NCI-H82 treated with DMSO at 0.1 percent for 48 hours (cell line): ENCODE data around the gene CDON.
A peak's percentile ranks its signal among the peaks of the same experiment; 100 is the strongest.
"Not testable (repeated sequence)": the region's sequence is repeated elsewhere in the genome, so short reads cannot be mapped to it uniquely, and the experiment has no call there.

ENCODE experiments used
- DNase-seq: peaks from one replicate; lab custom pipeline; 2025; ENCODE audit not compliant: unreplicated experiment; lab: John Stamatoyannopoulos, UW

Gene CDON

DNA sequence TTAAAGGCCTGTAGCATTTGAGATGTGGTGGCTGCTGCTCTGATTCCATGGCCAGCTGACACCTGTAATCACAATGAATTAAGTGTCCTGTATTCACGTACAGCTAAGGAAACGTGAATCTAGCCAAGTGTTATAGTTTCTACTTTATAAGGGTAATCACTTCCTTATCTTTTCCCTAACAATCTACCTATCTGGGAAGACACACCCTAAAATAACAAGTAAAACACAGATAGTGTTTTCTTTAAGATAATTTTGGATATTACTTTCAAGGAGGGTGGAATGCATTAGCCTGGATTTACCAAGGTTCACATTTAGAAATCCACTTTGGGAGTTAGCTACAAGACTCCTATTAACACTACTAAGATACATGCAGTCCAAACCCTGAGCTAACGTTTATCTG is 11.5 kb downstream of the CDON start:
- DNase-seq = no peak

- DNase-seq = no peak
These were observed 13.5 kb downstream of the CDON start for GRCh38 chr11:126049159-126049558.

DNA sequence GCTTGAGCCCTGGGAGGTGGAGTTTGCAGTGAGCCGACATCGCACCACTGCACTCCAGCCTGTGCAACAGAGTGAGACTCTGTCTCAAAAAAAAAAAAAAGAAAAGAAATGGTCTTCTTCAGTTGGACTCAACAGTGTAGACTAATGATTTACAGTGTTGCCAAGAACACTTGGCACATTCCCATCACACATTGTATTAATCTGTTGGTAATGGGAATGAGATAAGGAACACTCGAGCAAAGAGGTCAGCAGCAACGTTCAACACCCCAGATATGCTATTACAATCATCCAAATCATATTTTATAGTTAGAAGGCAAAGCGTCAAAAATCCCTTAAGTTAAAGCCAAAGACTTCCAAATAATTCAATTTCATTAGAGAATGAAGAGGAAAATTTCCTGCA is 14.5 kb downstream of the CDON start:
- no peak for DNase-seq

- DNase-seq = no peak
These were observed 16.0 kb downstream of the CDON start for GRCh38 chr11:126046570-126047195.

DNA sequence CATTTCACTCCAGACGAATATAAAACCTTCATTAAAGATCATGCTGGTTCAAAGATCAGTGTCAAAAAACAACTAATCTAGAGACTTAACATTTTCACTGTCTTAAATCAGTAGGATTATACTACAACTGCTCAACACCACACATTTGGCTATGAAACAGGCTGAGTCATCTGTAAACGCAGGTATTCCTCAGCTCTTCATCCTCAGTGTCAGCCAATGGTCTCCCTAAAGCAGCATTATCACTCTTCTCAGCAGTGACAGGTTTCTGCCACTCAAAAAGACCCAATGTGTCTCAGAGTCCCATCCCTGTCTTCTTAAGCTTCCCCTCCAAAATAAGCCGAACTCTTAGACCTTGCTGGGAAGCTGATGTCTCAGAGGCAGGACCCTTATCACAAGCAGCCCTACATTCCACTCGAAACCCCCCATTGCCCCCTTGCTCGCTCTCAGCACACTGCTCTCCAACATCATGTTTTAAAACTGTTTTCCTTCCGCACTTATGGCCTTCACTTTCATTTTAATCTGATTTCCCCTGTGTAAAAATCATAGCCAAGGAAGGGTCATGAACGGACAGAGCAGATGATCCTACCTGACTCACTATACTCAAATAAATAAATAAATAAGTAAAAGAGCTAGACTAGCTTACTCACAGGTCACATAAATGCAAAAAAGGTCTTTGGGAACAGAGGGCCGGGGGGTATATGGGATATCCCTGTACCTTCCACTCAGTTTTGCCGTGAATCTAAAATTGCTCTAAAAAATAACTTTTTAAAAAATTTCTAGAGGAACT is 23.0 kb downstream of the CDON start:
- no peak for DNase-seq

DNA sequence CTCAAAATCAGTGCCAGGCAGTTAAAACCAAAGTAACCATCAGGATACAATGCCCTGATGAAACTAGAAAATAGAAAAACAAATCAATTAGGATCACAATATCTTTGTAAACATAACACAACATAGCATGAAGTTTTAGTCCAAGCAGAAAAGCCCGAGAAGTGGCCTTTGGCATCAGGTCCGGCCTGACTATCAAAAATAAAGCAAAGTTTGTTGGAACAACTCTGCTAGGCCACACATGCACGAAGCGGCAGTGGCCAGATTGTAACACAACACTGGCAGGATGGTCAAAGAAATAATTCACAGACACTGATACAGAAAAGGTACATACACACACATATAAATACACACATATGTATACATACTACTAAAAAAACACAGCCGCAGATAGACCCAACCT is 26.9 kb downstream of the CDON start:
- DNase-seq = no peak

GRCh38 chr11:126034933-126035425 is 27.7 kb downstream of the CDON start:
- no peak for DNase-seq

GRCh38 chr11:126034039-126034932 is 28.4 kb downstream of the CDON start:
- no peak for DNase-seq

DNA sequence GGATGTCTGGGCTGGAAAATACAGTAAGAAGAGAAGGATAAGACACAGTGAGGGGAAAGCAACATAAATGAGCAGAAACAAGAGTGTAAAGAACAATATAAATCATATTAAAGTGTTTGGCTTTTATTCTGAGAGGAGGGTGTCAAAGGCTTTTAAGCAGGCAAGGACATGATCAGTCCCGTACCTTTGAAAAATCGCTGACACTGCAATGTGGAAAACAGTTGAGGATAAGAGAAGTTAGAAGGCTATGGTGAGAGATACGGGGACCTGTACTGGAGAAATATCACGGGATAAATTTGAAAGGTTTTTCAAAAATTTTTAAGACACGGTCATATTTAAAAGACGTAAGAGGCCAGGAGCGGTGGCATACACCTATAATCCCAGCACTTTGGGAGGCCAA is 30.3 kb downstream of the CDON start:
- DNase-seq = no peak

GRCh38 chr11:126029805-126030204 is 32.9 kb downstream of the CDON start:
- DNase-seq = peak; percentile 80

- no peak for DNase-seq
These were observed 33.4 kb downstream of the CDON start for GRCh38 chr11:126029237-126029636.

GRCh38 chr11:126028534-126028933 is 34.1 kb downstream of the CDON start:
- DNase-seq = not testable (repeated sequence)

DNA sequence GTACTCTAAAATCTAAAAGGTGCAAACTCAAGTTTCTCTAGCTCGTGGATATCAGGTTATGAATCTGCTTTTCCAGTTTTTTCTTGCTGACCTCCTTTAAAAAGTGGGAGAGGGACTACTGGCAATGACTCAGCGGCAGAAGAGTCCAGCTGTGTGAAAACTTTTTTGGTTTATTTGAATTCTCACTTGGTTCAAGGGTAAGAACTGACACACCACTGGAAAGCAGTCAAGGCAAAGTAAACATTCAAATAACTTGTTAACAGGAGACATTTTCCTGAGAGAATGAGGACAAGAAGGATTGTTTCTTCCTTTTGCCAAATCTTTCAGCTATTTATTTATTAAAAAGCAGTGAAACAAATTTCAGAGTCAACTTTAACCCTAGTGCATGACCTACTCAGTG is 36.1 kb downstream of the CDON start:
- DNase-seq = no peak

GRCh38 chr11:126025822-126026221 is 36.8 kb downstream of the CDON start:
- DNase-seq = no peak

DNA sequence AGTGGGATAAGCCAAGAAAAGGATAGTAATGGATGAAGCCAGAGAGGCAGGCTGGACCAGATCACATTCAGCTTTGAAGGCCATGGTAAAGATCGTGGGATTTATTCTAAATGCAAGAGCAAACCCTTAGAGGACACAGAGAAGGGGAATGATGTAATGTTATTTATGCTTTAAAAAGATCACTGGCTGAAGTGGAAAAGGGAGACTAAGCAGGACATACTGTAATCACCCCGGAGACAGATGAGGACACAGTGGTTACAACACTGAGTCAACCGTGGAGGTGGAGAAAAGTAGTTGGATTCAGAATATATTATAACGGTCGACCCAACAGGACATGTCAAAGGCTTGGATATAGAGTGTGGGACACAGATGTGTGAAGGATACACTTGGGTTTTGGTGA is 38.5 kb downstream of the CDON start:
- no peak for DNase-seq

DNA sequence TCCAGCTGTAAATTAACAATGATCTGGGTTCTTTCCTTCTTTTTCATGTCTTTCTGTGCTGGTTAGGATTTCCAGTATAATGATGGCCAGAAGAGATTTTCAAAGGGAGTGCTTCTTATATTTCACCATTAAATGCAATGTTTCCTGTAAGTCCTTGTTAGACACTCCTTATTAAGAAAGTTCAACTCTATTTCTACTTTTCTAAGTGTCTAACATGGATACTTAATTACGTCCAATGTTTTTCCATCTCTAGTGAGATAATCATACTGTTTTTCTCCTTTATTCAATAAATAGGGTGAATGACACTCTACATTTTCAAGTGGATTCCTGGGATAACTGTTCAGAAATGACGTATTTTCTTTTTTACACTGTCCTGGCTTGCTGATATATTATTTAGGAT is 49.8 kb downstream of the CDON start:
- no peak for DNase-seq

GRCh38 chr11:126011754-126012153 is 50.9 kb downstream of the CDON start:
- no peak for DNase-seq

DNA sequence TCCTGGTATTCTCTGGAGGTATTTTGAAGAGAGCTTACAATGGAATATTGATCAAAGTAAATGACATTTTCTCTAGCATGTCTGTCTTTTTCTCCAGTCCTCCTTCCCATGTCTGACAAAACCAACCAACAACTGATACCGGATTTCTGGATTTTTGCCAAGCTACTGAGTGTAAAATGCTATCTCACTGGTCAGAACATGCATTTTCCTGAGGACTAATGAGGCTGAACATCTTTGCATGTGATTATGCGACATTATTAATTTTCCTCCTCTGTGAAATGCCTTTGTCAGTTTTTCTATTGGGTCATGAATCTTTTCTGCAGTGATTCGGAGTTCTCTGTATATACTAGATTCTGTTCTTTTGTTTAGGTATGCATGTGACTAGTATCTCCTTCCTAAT is 51.4 kb downstream of the CDON start:
- no peak for DNase-seq

GRCh38 chr11:126008956-126009355 is 53.7 kb downstream of the CDON start:
- DNase-seq = no peak

- no peak for DNase-seq
These were observed 55.4 kb downstream of the CDON start for GRCh38 chr11:126007238-126007637.

DNA sequence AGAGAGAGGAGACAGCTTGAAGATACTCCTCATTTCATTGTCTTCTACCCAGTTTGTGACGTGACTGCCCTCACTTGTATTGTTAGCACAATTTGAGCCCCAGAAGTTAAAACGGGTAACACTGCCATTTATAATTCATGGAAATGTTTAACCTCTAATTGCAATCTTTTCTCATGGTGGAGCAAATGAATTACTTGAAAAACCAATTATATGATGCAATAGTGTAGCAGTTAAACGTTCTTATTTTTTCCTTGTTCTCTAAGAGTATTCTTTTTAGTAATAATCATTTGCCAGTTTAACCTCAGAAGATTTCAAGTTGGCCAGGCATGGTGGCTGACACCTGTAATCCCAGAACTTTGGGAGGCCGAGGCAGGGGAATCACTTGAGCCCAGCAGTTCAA is 56.6 kb downstream of the CDON start:
- DNase-seq = no peak

- DNase-seq = no peak
These were observed 60.5 kb downstream of the CDON start for GRCh38 chr11:126002181-126002580.
